Testis (tissue), 3 donors: ENCODE results near the gene STBD1. TPM values are rescaled to one million over a fixed set of nuclear protein-coding genes. Genes with fewer than 3 reads are reported as not detected.
"Not testable (repeated sequence)": the region's sequence is repeated elsewhere in the genome, so short reads cannot be mapped to it uniquely, and the experiment has no call there.

Experiments
- DNase-seq: peaks from one replicate; pipeline ENCODE4 v3.0.0-alpha.2; 2019
- H3K27ac ChIP-seq, 2 donors: fragments of 200-600 bp; sonication (generic); one replicate each; pipeline ENCODE4 v1.5.1; 2019
- H3K27me3 ChIP-seq: fragments of 200-600 bp; sonication (generic); one replicate; pipeline ENCODE4 v1.5.1; 2019
- H3K36me3 ChIP-seq: fragments of 200-600 bp; sonication (generic); one replicate; pipeline ENCODE4 v1.5.1; 2017; ENCODE audit warnings: low read depth; ENCODE audit errors: missing control alignments
- H3K4me1 ChIP-seq: fragments of 200-600 bp; sonication (generic); one replicate; pipeline ENCODE4 v1.5.1; 2019
- H3K4me3 ChIP-seq, 2 donors: fragments of 200-600 bp; sonication (generic); one replicate each; pipeline ENCODE4 v1.5.1; 2017 to 2019
- H3K9me3 ChIP-seq: fragments of 200-600 bp; sonication (generic); one replicate; pipeline ENCODE4 v1.5.1; 2017
- POLR2A ChIP-seq: fragments of 450-650 bp; IDR thresholded peaks from one replicate; pipeline ENCODE4 v1.6.1; 2017; ENCODE audit warnings: antibody characterized with exemption, mild to moderate bottlenecking, moderate library complexity
- WGBS, 2 donors: methylation state at CpG; one replicate each; pipeline ENCODE4 v1.1.5; 2018; 5-methylcytosine and 5-hydroxymethylcytosine counted together
- intact Hi-C: fragments of 100-400 bp; cut with DNase I; formaldehyde crosslinking; loops from one replicate; pipeline ENCODE4 v1.15.1; 2023; ENCODE audit warnings: low total_unique reads
- polyA plus RNA-seq: library from polyadenylated mRNA; stranded (reverse); fragments of 350-450 nt; fragmentation: Illumina TruSeq; extraction: RNeasy Lipid Tissue Mini Kit (QIAGEN cat#74804); gene quantifications from one replicate; pipeline ENCODE4 v1.2.3, GENCODE V29; 2014; ENCODE audit warnings: low read depth, low replicate concordance; ENCODE audit not compliant: insufficient read depth
- total RNA-seq, 2 donors: library from RNA; depleted of rRNA; stranded (reverse); fragments of >200 nt; gene quantifications; one replicate each; pipeline ENCODE4 v1.2.3, GENCODE V29; 2016
- TF ChIP-seq, protein P1 (sequence below), 3 experiments: fragments of 450-650 bp in 2 of 3; fragments of 200-600 bp in 1 of 3; sonication (generic) in 1 of 3; IDR thresholded peaks; one replicate each; pipeline ENCODE4 v1.5.1; 2016 to 2019; ENCODE audit warnings: antibody characterized with exemption in 3 of 3, mild to moderate bottlenecking in 2 of 3, moderate library complexity in 1 of 3

STBD1 gene
- total and polyA plus RNA-seq, 3 donors from 2014 or later = 2.5 to 5.3 (median 4.6) TPM

GRCh38 chr4:76280488-76281441 lies 25.8 kb upstream of the STBD1 start:
- intact Hi-C loops = no loop called here
- Histone ChIP-seq H3K4me1 (no peaks in the 10 kb centered on the region), H3K27ac (no peak overlapping the region), H3K9me3 (no peaks in the 10 kb centered on the region), H3K36me3 (no peaks in the 10 kb centered on the region), H3K27me3 (no peaks in the 10 kb centered on the region), H3K4me3 (no peak overlapping the region)
- no peak for DNase-seq
- WGBS, 2 donors = 81% methylated on average over 6 of the region's 6 CpGs
- no peak for TF ChIP-seq POLR2A
- TF ChIP-seq, protein P1, sequence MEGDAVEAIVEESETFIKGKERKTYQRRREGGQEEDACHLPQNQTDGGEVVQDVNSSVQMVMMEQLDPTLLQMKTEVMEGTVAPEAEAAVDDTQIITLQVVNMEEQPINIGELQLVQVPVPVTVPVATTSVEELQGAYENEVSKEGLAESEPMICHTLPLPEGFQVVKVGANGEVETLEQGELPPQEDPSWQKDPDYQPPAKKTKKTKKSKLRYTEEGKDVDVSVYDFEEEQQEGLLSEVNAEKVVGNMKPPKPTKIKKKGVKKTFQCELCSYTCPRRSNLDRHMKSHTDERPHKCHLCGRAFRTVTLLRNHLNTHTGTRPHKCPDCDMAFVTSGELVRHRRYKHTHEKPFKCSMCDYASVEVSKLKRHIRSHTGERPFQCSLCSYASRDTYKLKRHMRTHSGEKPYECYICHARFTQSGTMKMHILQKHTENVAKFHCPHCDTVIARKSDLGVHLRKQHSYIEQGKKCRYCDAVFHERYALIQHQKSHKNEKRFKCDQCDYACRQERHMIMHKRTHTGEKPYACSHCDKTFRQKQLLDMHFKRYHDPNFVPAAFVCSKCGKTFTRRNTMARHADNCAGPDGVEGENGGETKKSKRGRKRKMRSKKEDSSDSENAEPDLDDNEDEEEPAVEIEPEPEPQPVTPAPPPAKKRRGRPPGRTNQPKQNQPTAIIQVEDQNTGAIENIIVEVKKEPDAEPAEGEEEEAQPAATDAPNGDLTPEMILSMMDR (IDR thresholded peaks at IDR 0.05) = no peak

GRCh38 chr4:76281594-76281993 lies 24.9 kb upstream of the STBD1 start:
- WGBS, 2 donors = 90 to 94% methylated on average over 6 of the region's 6 CpGs
- H3K27ac ChIP-seq = not testable (repeated sequence)

GRCh38 chr4:76282941-76283689 lies 23.4 kb upstream of the STBD1 start:
- Histone ChIP-seq H3K9me3 (no peaks in the 10 kb centered on the region), H3K4me3 (no peak overlapping the region), H3K27me3 (no peaks in the 10 kb centered on the region), H3K36me3 (no peaks in the 10 kb centered on the region), H3K27ac (no peak overlapping the region), H3K4me1 (no peaks in the 10 kb centered on the region)
- DNase-seq = no peak
- intact Hi-C loops = no loop called here
- 73 to 87% methylated on average over 6 of the region's 6 CpGs for WGBS, 2 donors
- TF ChIP-seq POLR2A = no peak
- TF ChIP-seq, protein P1 (IDR thresholded peaks at IDR 0.05) = no peak

More at GRCh38 chr4:76281594-76281993, 24.9 kb upstream of the STBD1 start:
- H3K27me3 ChIP-seq, H3K4me3 ChIP-seq, intact Hi-C loops, H3K9me3 ChIP-seq, DNase-seq, H3K4me1 ChIP-seq, H3K36me3 ChIP-seq: not testable (repeated sequence)

DNA sequence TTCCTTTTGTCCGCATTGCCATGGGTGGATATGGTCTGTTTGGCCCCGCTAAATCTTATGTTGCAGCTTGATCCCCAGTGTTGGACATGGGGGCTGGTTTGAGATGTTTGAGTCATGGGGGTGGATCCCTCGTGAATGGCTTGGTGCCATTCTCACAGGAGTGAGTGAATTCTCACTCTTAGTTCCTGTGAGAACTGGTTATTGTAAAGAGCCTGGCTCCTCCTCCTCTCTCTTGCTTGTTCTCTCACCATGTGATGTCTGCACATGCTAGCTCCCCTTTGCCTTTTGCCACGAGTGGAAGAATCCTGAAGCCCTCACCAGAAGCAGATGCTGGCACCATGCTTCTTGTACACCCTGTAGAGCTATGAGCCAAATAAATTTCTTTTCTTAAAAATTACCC lies 22.6 kb upstream of the STBD1 start:
- H3K27ac ChIP-seq = no peak overlapping the region
- no peaks in the 10 kb centered on the region for H3K27me3 ChIP-seq
- H3K9me3 ChIP-seq = no peaks in the 10 kb centered on the region
- WGBS, 2 donors = 74 to 77% methylated on average over 4 of the region's 4 CpGs
- H3K4me1 ChIP-seq = no peaks in the 10 kb centered on the region
- H3K4me3 ChIP-seq = no peak overlapping the region
- no peak for DNase-seq
- TF ChIP-seq POLR2A = no peak
- TF ChIP-seq, protein P1 (IDR thresholded peaks at IDR 0.05) = no peak
- H3K36me3 ChIP-seq = no peaks in the 10 kb centered on the region
- intact Hi-C loops = no loop called here

GRCh38 chr4:76287811-76288210 lies 18.7 kb upstream of the STBD1 start:
- H3K4me1 ChIP-seq, H3K4me3 ChIP-seq, H3K27ac ChIP-seq, DNase-seq, intact Hi-C loops, H3K9me3 ChIP-seq, H3K27me3 ChIP-seq, H3K36me3 ChIP-seq: not testable (repeated sequence)
- 92 to 94% methylated on average over 3 of the region's 3 CpGs for WGBS, 2 donors
